Naive thymus-derived CD4-positive, alpha-beta T cell (primary cell): ENCODE results near the gene PTPRE. TPM values are rescaled to one million over a fixed set of nuclear protein-coding genes. Genes with fewer than 3 reads are reported as not detected.
A peak's percentile ranks its signal among the peaks of the same experiment; 100 is the strongest.

ENCODE experiments used
- ATAC-seq: fragments of 150-1000 bp; cut with Tn5 transposase; 2 replicates; pipeline ENCODE4 v1.10.0; 2021; ENCODE audit warnings: mild to moderate bottlenecking, moderate library complexity
- CTCF ChIA-PET: fragments of 350-600 bp; sonication (Branson Sonifier 250); formaldehyde crosslinking; loops from one replicate; lab custom pipeline; 2021; ENCODE audit warnings: antibody characterized with exemption; lab: Charles Lee
- POLR2A ChIA-PET: fragments of 350-600 bp; sonication (Branson Sonifier 250); formaldehyde crosslinking; loops from one replicate; lab custom pipeline; 2021; ENCODE audit warnings: antibody characterized with exemption, inconsistent platforms; lab: Charles Lee
- DNase-seq, 9 donors: peaks; one replicate each; pipeline versions ENCODE4 v3.0.0 to v3.0.0-alpha.2; 2020 to 2022; ENCODE audit warnings: mixed read lengths in 1 of 9
- H3K27ac ChIP-seq: one replicate; pipeline ENCODE4 v1.7.0; 2013; ENCODE audit warnings: mild to moderate bottlenecking, low read depth, low read length, moderate library complexity
- H3K27me3 ChIP-seq, 2 donors: one replicate each; pipeline ENCODE4 v1.7.0; 2013; ENCODE audit warnings: low read length in 2 of 2, mild to moderate bottlenecking in 2 of 2, moderate library complexity in 2 of 2; ENCODE audit not compliant: control insufficient read depth in 2 of 2, insufficient read depth in 2 of 2
- H3K36me3 ChIP-seq, 3 experiments: 1 replicate in 2 of 3; 2 replicates in 1 of 3; pipeline ENCODE4 v1.7.0; 2013; ENCODE audit warnings: low read length in 3 of 3, mild to moderate bottlenecking in 3 of 3, moderate library complexity in 1 of 3; ENCODE audit not compliant: insufficient read depth in 3 of 3, control insufficient read depth in 2 of 3
- H3K4me1 ChIP-seq, 2 donors: one replicate each; pipeline ENCODE4 v1.7.0; 2013; ENCODE audit warnings: low read length in 2 of 2, mild to moderate bottlenecking in 2 of 2, moderate library complexity in 1 of 2; ENCODE audit not compliant: control insufficient read depth in 2 of 2, insufficient read depth in 2 of 2
- H3K4me3 ChIP-seq: 2 replicates; pipeline ENCODE4 v1.7.0; 2013; ENCODE audit warnings: mild to moderate bottlenecking, low read length
- H3K9me3 ChIP-seq, 3 experiments: 1 replicate in 2 of 3; 2 replicates in 1 of 3; pipeline ENCODE4 v1.7.0; 2013; ENCODE audit warnings: low read length in 3 of 3; ENCODE audit not compliant: control insufficient read depth in 2 of 3
- H3K27ac Mint-ChIP-seq, 9 donors: one replicate each; pipeline ENCODE4 v1.8.0; 2020 to 2022; ENCODE audit warnings: mixed read lengths in 9 of 9, mild to moderate bottlenecking in 8 of 9, moderate library complexity in 5 of 9, inconsistent platforms in 2 of 9
- H3K27me3 Mint-ChIP-seq, 5 donors: one replicate each; pipeline ENCODE4 v1.8.0; 2021 to 2022; ENCODE audit warnings: mixed read lengths in 5 of 5, mild to moderate bottlenecking in 1 of 5
- H3K36me3 Mint-ChIP-seq, 5 donors: one replicate each; pipeline ENCODE4 v1.8.0; 2020 to 2022; ENCODE audit warnings: mixed read lengths in 5 of 5, mild to moderate bottlenecking in 3 of 5, inconsistent platforms in 1 of 5
- H3K4me1 Mint-ChIP-seq, 7 donors: one replicate each; pipeline ENCODE4 v1.8.0; 2020 to 2022; ENCODE audit warnings: mixed read lengths in 7 of 7, mild to moderate bottlenecking in 3 of 7, inconsistent platforms in 1 of 7
- H3K4me3 Mint-ChIP-seq, 10 donors: one replicate each; pipeline ENCODE4 v1.8.0; 2020 to 2022; ENCODE audit warnings: mild to moderate bottlenecking in 10 of 10, mixed read lengths in 10 of 10, moderate library complexity in 6 of 10, inconsistent platforms in 2 of 10
- H3K9me3 Mint-ChIP-seq, 11 donors: one replicate each; pipeline ENCODE4 v1.8.0; 2020 to 2022; ENCODE audit warnings: mixed read lengths in 11 of 11, mild to moderate bottlenecking in 4 of 11, inconsistent platforms in 1 of 11, moderate library complexity in 1 of 11
- intact Hi-C, 2 donors: fragments of 100-400 bp; cut with micrococcal nuclease; formaldehyde crosslinking; loops; one replicate each; pipeline ENCODE4 v1.15.1; 2023
- polyA plus RNA-seq, 2 donors: library from polyadenylated mRNA; unstranded; fragments of 300-500 nt; fragmentation: Illumina TruSeq; gene quantifications; one replicate each; pipeline ENCODE4 v1.2.3, GENCODE V29; 2021
- total RNA-seq, 6 experiments: library from RNA in 5 of 6; stranded (reverse) in 5 of 6; gene quantifications; 1 replicate in 5 of 6; 2 replicates in 1 of 6; pipeline ENCODE4 v1.2.3 and lab custom pipeline; 2021 to 2026

The PTPRE gene
- total and polyA plus RNA-seq, 7 experiments from 2014 or later = 6.6 to 237 (median 27.9) TPM

- intact Hi-C loops = no loop called here
- ATAC-seq (no peak), DNase-seq (no peak)
- Histone ChIP-seq H3K4me1 (no peaks in the 10 kb centered on the region), H3K27ac (no peak overlapping the region), H3K27me3 (no peaks in the 10 kb centered on the region), H3K4me3 (no peak overlapping the region), H3K9me3 (no peaks in the 10 kb centered on the region), H3K36me3 (no peaks in the 10 kb centered on the region)
- no peak overlapping the region for H3K27ac Mint-ChIP-seq
- H3K9me3 Mint-ChIP-seq = peaks cover 0 to 3% (median 0%) of the 10 kb centered on the region in 11 donors
- ChIA-PET POLR2A (no interaction called here), CTCF (no interaction called here)
- H3K27me3 Mint-ChIP-seq = peaks cover 0 to 16% (median 3%) of the 10 kb centered on the region in 5 donors
- H3K36me3 Mint-ChIP-seq = no peaks in the 10 kb centered on the region
- no peak overlapping the region for H3K4me3 Mint-ChIP-seq
- H3K4me1 Mint-ChIP-seq = peaks cover 0 to 2% (median 0%) of the 10 kb centered on the region in 7 donors
Observed at GRCh38 chr10:127933271-127933670, 26.4 kb downstream of the PTPRE start.

- ChIA-PET CTCF (no interaction called here), POLR2A (no interaction called here)
- no peak for DNase-seq
- H3K27me3 ChIP-seq = no peaks in the 10 kb centered on the region
- intact Hi-C loops = no loop called here
- Mint-ChIP-seq H3K27me3 (peaks cover 0 to 18% (median 7%) of the 10 kb centered on the region in 5 donors), H3K27ac (no peak overlapping the region), H3K4me3 (no peak overlapping the region), H3K9me3 (peaks cover 0 to 3% (median 0%) of the 10 kb centered on the region in 11 donors), H3K4me1 (peaks cover 0 to 2% (median 0%) of the 10 kb centered on the region in 7 donors), H3K36me3 (no peaks in the 10 kb centered on the region)
- no peaks in the 10 kb centered on the region for H3K9me3 ChIP-seq
- no peak for ATAC-seq
- no peaks in the 10 kb centered on the region for H3K4me1 ChIP-seq
- no peak overlapping the region for H3K4me3 ChIP-seq
- no peak overlapping the region for H3K27ac ChIP-seq
- H3K36me3 ChIP-seq = no peaks in the 10 kb centered on the region
Observed at GRCh38 chr10:127934383-127934782, 27.5 kb downstream of the PTPRE start.

- Mint-ChIP-seq H3K4me1 (peaks cover 0 to 7% (median 0%) of the 10 kb centered on the region in 7 donors), H3K36me3 (no peaks in the 10 kb centered on the region), H3K9me3 (peaks cover 0 to 3% (median 0%) of the 10 kb centered on the region in 11 donors), H3K27ac (peak overlapping the region in 1 of 9 donors; percentile 11), H3K4me3 (no peak overlapping the region), H3K27me3 (peaks cover 0 to 24% (median 7%) of the 10 kb centered on the region in 5 donors)
- Histone ChIP-seq H3K36me3 (no peaks in the 10 kb centered on the region), H3K4me3 (no peak overlapping the region), H3K27ac (no peak overlapping the region), H3K27me3 (no peaks in the 10 kb centered on the region), H3K4me1 (no peaks in the 10 kb centered on the region), H3K9me3 (no peaks in the 10 kb centered on the region)
- intact Hi-C loops = no loop called here
- CTCF ChIA-PET = no interaction called here
- DNase-seq (no peak), ATAC-seq (no peak)
- POLR2A ChIA-PET = no interaction called here
Observed at GRCh38 chr10:127935071-127935561, 28.2 kb downstream of the PTPRE start.

GRCh38 chr10:127937069-127937468 lies 30.2 kb downstream of the PTPRE start:
- H3K36me3 Mint-ChIP-seq = no peaks in the 10 kb centered on the region
- no peak for DNase-seq
- no peaks in the 10 kb centered on the region for H3K36me3 ChIP-seq
- H3K9me3 Mint-ChIP-seq = peaks cover 0 to 3% (median 0%) of the 10 kb centered on the region in 11 donors
- H3K27me3 Mint-ChIP-seq = peaks cover 0 to 24% (median 7%) of the 10 kb centered on the region in 5 donors
- intact Hi-C loops = no loop called here
- peaks cover 0 to 7% (median 0%) of the 10 kb centered on the region in 7 donors for H3K4me1 Mint-ChIP-seq
- no peak overlapping the region for H3K4me3 Mint-ChIP-seq
- ChIA-PET CTCF (no interaction called here), POLR2A (no interaction called here)
- H3K4me1 ChIP-seq = no peaks in the 10 kb centered on the region
- H3K4me3 ChIP-seq = no peak overlapping the region
- no peak overlapping the region for H3K27ac Mint-ChIP-seq
- no peak for ATAC-seq
- H3K27ac ChIP-seq = no peak overlapping the region
- H3K9me3 ChIP-seq = no peaks in the 10 kb centered on the region
- no peaks in the 10 kb centered on the region for H3K27me3 ChIP-seq

- DNase-seq (no peak), ATAC-seq (no peak)
- Histone ChIP-seq H3K4me3 (no peak overlapping the region), H3K36me3 (no peaks in the 10 kb centered on the region), H3K27ac (no peak overlapping the region), H3K9me3 (no peaks in the 10 kb centered on the region), H3K4me1 (no peaks in the 10 kb centered on the region), H3K27me3 (no peaks in the 10 kb centered on the region)
- H3K27me3 Mint-ChIP-seq = peaks cover 0 to 24% (median 8%) of the 10 kb centered on the region in 5 donors
- CTCF ChIA-PET = no interaction called here
- POLR2A ChIA-PET = no interaction called here
- intact Hi-C loops = no loop called here
- no peak overlapping the region for H3K4me3 Mint-ChIP-seq
- peaks cover 0 to 9% (median 8%) of the 10 kb centered on the region in 7 donors for H3K4me1 Mint-ChIP-seq
- peaks cover 0 to 2% (median 0%) of the 10 kb centered on the region in 11 donors for H3K9me3 Mint-ChIP-seq
- no peaks in the 10 kb centered on the region for H3K36me3 Mint-ChIP-seq
- H3K27ac Mint-ChIP-seq = no peak overlapping the region
Observed at GRCh38 chr10:127937915-127938463, 31.1 kb downstream of the PTPRE start.

- Histone ChIP-seq H3K4me3 (no peak overlapping the region), H3K9me3 (no peaks in the 10 kb centered on the region), H3K27ac (no peak overlapping the region), H3K36me3 (no peaks in the 10 kb centered on the region), H3K27me3 (no peaks in the 10 kb centered on the region), H3K4me1 (no peaks in the 10 kb centered on the region)
- ChIA-PET POLR2A (no interaction called here), CTCF (no interaction called here)
- intact Hi-C loops = no loop called here
- ATAC-seq (no peak), DNase-seq (no peak)
- no peak overlapping the region for H3K4me3 Mint-ChIP-seq
- H3K36me3 Mint-ChIP-seq = no peaks in the 10 kb centered on the region
- peaks cover 0 to 28% (median 8%) of the 10 kb centered on the region in 5 donors for H3K27me3 Mint-ChIP-seq
- no peaks in the 10 kb centered on the region for H3K9me3 Mint-ChIP-seq
- H3K27ac Mint-ChIP-seq = peak overlapping the region in 1 of 9 donors; percentile 50
- peaks cover 3 to 22% (median 16%) of the 10 kb centered on the region in 7 donors for H3K4me1 Mint-ChIP-seq
Observed at GRCh38 chr10:127939786-127940330, 33.0 kb downstream of the PTPRE start.
